Left hindlimb (tissue), 1 donor: ENCODE data around the gene IL6ST.
"Not testable (repeated sequence)": the region's sequence is repeated elsewhere in the genome, so short reads cannot be mapped to it uniquely, and the experiment has no call there.

Source experiments
- DNase-seq: peaks from one replicate; pipeline ENCODE4 v3.0.0-alpha.2; 2018

Gene IL6ST

DNA sequence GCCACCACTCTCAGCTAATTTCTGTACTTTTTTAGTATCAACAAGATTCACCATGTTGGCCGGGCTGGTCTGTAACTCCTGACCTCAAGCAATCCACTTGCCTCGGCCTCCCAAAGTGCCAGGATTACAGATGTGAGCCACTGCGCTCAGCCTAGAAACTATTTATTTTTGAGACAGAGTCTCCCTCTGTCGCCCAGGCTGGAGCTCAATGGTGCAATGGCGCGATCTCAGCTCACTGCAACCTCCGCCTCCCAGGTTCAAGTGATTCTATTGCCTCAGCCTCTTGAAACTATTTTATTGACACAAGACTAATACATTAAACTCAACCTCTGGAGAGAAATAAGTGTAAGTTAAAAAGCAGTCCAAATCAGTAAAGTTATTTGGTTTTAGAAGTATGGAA lies 34.0 kb downstream of the IL6ST start:
- DNase-seq: no peak

GRCh38 chr5:55959208-55959607 lies 35.6 kb downstream of the IL6ST start:
- no peak for DNase-seq

DNA sequence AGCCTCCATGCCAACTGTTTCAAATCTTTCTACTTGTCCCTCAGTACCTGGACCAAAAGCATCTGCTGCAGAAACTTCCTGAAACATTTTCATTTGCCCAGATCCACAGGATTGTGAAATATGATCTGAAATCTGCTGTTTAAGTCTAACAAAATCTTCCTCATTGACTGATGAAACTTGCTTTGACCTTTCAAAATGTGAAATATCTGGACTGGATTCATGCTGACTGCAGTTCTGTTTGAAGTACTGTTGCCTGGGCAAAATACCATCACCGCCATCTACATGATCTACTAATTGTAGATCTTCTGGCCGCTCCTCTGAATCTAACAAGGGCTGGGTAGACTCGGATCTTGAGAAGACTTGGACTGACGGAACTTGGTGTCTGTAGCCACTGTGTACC lies 53.6 kb downstream of the IL6ST start:
- not testable (repeated sequence) for DNase-seq

GRCh38 chr5:55937598-55937997 lies 57.2 kb downstream of the IL6ST start:
- DNase-seq: not testable (repeated sequence)

DNA sequence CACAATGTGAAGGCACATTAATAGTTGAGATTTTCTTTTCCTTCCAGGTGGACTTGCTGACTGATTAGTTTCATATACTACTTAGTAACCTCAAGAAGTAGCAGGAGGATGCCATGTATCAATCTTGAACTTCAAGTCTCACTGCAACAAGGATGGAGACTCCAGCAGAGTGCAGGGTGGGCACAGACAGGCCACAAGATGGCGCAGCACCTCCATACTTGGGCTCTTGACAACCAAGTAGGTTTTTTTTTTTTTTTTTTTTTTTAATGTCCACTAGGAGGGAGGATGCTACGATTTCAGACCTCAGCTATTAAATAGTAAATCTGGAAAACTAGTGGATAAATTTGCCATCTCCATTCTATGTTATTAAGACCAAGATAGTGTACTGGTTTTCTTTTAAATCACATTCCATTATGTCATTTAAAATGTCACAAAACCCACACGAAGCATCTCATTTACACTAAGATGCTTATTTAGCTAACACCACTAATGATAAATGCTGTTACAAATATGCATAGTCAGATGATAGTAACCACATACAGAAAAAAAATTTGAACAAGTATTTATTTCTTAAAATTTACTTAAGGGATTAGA lies 58.6 kb downstream of the IL6ST start:
- DNase-seq: peak; percentile 77

DNA sequence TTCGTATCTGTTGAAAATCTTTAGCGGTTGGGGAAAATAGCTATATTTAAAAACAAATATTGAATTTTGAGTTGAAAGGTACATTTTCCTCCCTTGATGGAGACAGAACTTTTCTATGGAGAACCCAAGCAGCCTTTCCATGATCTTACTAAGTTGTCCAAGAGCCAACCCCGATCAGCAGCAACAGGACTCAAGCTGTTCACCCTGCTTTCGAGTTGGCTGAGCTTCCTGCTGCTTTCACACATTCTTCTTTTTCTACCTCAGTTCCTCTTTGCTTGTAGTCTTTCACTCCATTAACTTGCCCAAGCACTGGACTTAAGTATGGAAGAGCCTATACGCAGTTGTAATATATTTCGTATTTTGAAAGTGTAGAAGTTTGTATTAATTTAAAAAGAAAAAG lies 59.4 kb downstream of the IL6ST start:
- no peak for DNase-seq

DNA sequence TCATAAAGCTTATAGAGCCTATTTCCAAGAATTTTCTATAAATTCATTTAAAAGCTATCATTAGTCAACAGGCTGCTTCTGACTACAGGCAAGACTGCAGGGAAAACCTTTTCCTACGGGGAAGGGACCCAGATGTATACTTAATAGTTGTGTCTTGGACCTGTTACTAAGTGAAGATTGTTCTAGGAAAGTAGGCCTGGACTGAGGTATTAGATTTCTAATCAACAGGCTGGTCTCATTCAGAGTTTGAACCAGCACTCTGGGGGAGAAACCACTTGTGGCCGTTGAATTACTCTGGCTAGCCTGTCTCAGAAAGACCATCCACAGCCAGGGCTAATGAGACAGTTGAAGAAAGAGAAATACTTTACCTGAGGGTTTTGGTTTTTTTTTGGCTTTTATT lies 60.0 kb downstream of the IL6ST start:
- DNase-seq: no peak

DNA sequence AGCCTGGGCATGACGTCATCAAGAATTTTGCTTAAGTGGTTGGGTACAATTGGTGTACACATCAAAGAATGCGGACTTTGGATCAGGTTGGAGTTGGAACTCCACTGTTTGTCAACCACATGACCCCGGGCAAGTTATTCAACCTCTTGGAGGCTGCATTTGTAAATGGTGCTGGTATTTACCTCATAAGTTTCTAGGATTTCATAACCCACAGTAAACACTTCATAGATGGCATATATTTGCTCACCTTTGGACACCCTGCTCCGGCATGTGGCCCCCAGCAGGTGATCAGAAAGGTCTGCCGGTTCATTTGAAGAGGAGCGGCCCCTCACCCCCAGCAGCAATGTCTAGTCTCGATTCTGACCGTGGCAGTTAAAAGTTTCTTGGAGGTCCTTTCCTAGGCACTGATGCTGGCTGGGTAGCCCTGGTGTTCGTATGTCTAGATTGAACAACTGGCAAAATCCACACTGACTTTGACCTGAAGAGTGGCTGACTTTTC lies 60.6 kb downstream of the IL6ST start:
- no peak for DNase-seq

DNA sequence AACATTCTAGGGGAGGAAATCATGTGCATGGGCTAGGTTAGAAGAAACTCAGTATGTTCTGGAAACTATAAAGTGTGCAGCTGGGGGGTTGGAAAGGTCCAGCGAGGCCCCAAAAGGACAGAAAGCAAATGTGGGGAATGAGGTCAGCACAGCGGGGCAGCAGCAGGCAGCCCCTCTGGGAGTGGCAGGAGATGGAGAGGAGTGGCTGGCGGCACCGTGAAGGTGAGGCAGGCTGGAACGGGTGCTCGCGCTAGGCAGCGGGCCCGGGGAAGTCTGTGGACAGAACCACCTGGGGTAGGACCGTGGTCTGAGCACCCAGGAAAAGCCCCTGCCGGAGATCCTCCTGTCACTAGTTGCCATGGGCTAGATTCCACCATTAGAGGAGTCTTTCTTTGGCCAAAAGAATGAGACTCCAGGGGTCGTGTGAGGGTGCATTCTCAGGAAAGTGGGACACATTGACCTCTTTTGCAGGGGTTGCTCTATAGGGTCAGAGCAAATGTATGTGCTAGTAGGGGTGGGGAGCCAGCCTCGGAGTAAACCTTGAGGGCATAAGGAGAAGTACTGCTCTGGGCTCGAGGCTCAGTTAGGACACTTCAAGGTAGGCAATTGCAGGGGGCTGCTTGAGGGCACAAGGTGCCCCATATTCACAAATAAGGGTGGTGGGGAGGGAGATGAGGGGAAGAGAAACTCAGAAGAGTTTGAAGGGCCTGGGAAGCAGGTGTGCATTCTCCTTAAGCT lies 61.2 kb downstream of the IL6ST start:
- DNase-seq: no peak

DNA sequence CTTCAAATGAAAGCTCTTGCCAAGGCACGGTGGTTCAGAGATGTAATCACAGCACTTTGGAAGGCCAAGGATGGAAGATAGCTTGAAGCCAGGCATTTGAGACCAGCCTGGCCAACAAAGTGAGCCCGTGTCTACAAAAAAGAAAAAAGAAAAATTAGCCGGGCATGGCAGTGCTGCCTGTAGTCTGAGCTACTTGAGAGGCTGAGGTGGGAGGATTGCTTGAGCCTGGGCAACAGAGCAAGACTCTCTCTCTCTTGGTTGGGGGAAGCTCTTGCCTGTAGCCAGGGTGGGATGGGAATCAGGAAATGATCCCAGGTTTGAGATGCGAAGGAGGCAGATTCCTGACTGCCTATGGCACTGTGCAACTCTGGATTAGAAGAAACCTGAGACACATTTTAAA lies 62.1 kb downstream of the IL6ST start:
- DNase-seq: no peak

DNA sequence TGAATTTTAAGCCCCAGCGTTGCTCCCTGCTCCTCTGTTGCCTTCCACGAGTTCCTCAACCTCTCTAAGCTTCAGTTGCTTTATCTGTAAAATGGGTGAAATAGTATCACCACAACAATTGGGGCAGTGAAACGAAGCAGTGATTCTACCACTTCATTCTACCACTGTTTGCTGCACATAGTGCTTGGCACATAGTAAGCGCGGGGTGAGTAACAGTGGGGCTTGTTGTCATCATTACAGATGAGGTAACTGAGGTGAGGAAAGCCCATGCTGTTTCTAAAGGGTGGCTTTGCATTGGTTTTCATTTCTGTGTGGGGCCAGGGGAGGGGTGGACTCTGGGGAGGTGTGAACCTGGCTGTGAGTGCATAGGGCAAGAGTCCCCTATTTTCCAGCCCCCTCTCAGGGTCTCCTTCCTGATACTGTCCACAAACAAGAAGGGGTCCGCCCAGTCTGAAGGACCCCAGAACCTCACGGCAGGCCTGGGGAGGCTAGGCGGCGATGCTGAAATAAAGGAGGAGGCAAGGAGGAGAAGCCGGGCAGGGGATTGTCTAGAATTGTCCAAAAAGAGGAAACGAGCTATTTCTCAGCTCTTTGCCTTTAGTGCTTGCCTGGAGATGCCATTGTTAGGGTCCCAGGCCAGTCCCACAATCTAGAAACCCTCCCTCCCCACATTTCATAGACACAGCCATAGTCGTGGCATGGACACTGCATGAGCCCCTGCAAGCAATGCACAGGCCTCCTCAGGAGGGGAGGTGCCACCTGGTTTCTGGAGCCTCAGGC lies 65.6 kb downstream of the IL6ST start:
- DNase-seq: no peak

DNA sequence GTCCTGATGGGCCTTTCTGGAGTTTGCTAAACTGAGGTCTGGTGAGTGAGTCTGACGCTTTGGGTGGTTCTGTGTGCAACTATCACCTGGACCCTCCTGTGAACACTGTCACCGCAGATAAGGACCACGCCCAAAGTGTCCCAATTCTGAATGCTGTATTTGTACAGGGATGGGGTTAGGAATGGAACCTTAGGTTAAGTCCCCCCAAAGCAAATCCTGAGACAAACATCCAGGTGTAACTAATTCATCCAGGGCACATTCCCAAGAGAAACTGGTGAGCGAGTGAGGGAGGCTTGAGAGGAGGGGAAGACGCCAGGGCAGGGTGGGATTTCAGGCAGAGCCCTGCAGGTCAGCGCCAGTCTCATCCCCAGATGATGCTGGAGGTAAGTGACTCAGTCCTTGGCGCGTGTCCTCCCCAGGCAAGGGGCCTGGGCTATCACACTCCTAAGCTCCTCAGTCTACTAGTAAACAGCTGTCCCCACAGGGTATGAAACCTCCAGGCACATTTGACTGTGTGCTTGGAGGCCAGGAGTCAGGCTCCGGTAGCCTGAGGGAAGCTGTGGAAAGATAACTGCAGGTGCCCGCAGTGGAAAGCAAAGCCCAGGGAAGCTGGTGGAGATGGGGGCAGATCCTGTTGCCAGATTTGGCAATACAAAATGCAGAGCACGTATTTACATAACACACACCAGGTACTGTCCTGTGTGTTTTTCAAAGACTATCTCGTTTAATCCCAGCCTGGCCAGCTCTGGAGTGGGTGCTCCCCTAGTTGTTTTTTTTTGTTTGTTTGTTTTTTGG lies 66.7 kb downstream of the IL6ST start:
- DNase-seq: no peak

DNA sequence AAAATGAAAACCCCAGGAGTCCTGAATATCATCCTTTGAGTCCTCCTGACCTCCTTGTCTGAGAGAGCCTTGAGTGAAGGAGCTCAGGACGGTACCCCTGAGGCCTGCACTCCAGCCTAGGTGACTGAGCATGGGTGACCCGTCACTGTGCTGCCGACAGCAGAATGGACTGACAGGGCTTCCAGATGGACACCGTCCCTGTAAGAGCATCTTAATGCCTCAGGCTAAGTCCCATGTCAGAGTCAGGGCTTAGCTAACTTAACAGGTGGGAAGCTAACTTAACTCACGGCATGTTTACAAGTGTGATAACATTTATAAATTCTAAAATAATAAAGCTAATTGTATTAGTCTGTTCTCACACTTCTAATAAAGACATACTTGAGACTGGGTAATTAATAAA lies 68.3 kb downstream of the IL6ST start:
- no peak for DNase-seq

DNA sequence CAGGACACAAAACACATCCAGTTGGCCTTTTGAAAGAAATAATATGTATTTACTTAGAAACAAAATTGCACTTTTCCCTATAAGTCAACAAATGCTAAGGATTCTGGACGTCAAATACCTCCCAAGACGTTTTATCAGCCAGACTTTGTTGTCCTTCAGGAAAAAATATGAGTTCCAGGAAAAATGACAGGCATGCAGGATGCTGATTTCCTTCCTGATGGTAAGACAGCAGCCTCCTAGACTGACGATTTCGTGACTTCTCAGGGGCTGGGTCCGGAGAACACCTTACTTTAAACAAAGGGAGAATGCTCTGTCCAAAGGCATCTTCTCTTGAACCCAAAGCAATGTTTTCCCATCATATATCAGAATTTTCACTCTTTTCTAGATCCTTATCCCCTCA lies 69.1 kb downstream of the IL6ST start:
- DNase-seq: no peak

DNA sequence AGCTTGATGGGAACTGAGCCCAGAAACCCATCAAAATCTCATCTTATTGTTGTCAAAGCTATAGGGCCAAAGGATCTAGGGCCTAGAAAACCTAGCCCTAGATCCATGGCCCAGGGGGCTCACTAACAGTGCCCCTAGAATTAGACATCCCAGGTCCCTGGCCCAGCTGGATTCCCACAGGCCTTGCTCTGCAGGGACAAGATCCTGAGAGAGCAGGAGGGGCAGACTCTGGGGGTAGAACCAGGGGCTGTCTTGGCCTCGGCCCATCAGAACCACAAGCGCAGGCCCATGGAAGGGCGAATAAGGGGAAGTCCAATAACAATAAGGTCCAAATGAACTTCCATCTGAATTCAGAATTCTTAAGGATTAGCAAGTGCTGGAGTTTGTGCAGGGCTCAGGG lies 69.6 kb downstream of the IL6ST start:
- no peak for DNase-seq

DNA sequence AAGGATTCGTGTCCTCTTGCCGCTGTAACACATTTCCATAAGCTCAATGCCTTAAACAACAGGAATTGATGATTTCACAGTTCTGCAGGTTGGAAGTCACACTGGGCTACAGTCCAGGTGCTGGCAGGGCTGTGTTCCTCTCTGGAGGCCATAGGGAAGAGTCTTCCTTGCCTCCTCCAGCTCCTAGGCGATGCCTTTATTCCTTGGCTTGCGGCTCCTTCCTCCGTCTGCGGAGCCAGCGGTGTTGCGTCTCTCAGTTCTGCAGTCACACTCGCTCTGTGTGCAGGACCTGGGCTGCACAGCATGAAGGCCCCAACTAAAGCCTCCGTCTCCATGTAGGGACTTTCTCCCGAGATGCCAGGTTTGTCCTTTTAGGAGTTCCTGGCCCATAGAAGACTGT lies 70.0 kb downstream of the IL6ST start:
- DNase-seq: no peak

- DNase-seq: no peak
Measured at GRCh38 chr5:55923865-55924500, 70.8 kb downstream of the IL6ST start.

- DNase-seq: no peak
Measured at GRCh38 chr5:55923177-55923771, 71.5 kb downstream of the IL6ST start.

DNA sequence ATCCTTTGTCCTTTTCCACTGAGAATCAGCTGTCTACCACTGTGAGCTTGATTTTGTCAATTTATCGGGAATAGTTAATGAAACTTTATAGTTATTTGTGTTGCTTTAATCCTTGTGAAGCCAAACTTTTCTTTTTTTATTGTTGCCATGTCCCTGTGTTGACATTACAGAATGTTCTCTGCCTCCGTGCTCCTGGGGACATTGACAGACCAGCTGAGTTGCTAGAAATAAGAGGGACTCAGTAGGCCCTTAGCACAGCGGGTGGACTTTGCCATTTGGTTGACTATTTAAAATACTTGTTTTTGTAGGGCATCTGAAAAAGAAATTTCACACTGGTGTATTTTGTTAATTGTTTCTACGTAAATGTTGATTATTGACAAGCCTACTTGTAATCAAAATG lies 73.1 kb downstream of the IL6ST start:
- no peak for DNase-seq

GRCh38 chr5:55920784-55921183 lies 74.0 kb downstream of the IL6ST start:
- no peak for DNase-seq

DNA sequence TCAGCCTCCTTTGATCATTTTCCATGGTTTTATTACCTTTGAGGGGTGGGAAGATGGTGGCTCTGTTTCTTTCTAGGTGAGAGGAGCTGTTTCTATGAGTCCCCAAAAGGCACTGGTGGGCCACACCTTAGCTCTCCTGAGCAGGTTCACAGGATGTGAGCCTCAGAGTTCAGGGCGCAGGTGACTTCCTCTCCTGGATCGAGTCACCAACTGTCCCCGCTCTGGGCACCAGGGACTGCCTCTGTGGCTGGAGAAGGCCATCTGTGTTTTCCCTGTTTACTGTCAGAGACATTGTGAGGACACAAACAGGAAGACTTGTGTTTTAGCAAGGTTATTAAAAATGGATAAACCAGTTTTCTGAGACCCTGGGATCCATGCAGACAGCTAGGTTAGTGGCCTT lies 75.1 kb downstream of the IL6ST start:
- DNase-seq: no peak
